Esophagus muscularis mucosa (tissue), 4 donors: ENCODE data around the gene TUBB8. TPM values are rescaled to one million over a fixed set of nuclear protein-coding genes. Genes with fewer than 3 reads are reported as not detected.

ENCODE experiments used
- DNase-seq: peaks from one replicate; pipeline ENCODE4 v3.0.0-alpha.2; 2017; ENCODE audit errors: extremely low spot score
- H3K27ac ChIP-seq, 4 donors: fragments of 200-600 bp; sonication (generic); replicated peaks in 1 of 4; 1 replicate in 3 of 4; 2 replicates in 1 of 4; pipeline ENCODE4 v1.5.1; 2016 to 2019; ENCODE audit warnings: mild to moderate bottlenecking in 1 of 4
- H3K27me3 ChIP-seq, 4 donors: fragments of 200-600 bp; sonication (generic); one replicate each; pipeline versions ENCODE4 v1.5.1 to v1.6.0; 2016 to 2019
- H3K36me3 ChIP-seq, 4 donors: fragments of 200-600 bp; sonication (generic); one replicate each; pipeline ENCODE4 v1.5.1; 2016 to 2019
- H3K4me1 ChIP-seq, 4 donors: fragments of 200-600 bp; sonication (generic); one replicate each; pipeline ENCODE4 v1.5.1; 2016 to 2019
- H3K4me3 ChIP-seq, 4 donors: fragments of 200-600 bp; sonication (generic); 1 replicate in 2 of 4; 2 replicates in 2 of 4; pipeline ENCODE4 v1.5.1; 2016 to 2019; ENCODE audit warnings: mild to moderate bottlenecking in 4 of 4, moderate library complexity in 1 of 4
- H3K9me3 ChIP-seq, 4 donors: fragments of 200-600 bp; sonication (generic); 1 replicate in 3 of 4; 2 replicates in 1 of 4; pipeline ENCODE4 v1.5.1; 2016 to 2019
- EP300 ChIP-seq: sonication (generic); formaldehyde crosslinking; IDR thresholded peaks from one replicate; pipeline ENCODE4 v1.6.1; 2017; ENCODE audit warnings: antibody characterized with exemption
- POLR2A ChIP-seq: fragments of 450-650 bp; IDR thresholded peaks from one replicate; pipeline ENCODE4 v1.6.1; 2017; ENCODE audit warnings: antibody characterized with exemption, moderate library complexity, mild to moderate bottlenecking, low read depth
- POLR2AphosphoS5 ChIP-seq, 2 donors: sonication (generic); formaldehyde crosslinking; IDR thresholded peaks; one replicate each; pipeline ENCODE4 v1.6.1; 2017; ENCODE audit warnings: antibody characterized with exemption in 2 of 2
- WGBS: methylation state at CpG from one replicate; pipeline ENCODE4 v1.1.5; 2018; 5-methylcytosine and 5-hydroxymethylcytosine counted together
- intact Hi-C: fragments of 100-400 bp; cut with DNase I; formaldehyde crosslinking; loops from one replicate; pipeline ENCODE4 v1.15.1; 2023
- total RNA-seq, 4 donors: library from RNA; depleted of rRNA; stranded (reverse); fragments of >200 nt; gene quantifications; one replicate each; pipeline versions ENCODE4 v1.1.0 to v1.2.1, GENCODE V29; 2016
- TF ChIP-seq, protein P1 (sequence below), 3 experiments: fragments of 200-600 bp in 2 of 3; fragments of 450-650 bp in 1 of 3; sonication (generic) in 2 of 3; IDR thresholded peaks; one replicate each; pipeline ENCODE4 v1.5.1; 2017 to 2019; ENCODE audit warnings: antibody characterized with exemption in 3 of 3, mild to moderate bottlenecking in 2 of 3, moderate library complexity in 1 of 3

TUBB8 gene
- total RNA-seq: not detected

- Histone ChIP-seq H3K9me3 (no peaks in the 10 kb centered on the region), H3K27ac (no peak within 1 kb of the TSS), H3K27me3 (peaks cover 0 to 4% (median 0%) of the 10 kb centered on the region in 4 donors), H3K4me1 (no peaks in the 10 kb centered on the region), H3K36me3 (no peaks in the 10 kb centered on the region), H3K4me3 (no peak within 1 kb of the TSS)
- 76% methylated on average over 23 of the region's 34 CpGs for WGBS
- TF ChIP-seq POLR2AphosphoS5 (IDR thresholded peaks at IDR 0.05) (no peak), POLR2A (no peak), EP300 (no peak)
- TF ChIP-seq, protein P1, sequence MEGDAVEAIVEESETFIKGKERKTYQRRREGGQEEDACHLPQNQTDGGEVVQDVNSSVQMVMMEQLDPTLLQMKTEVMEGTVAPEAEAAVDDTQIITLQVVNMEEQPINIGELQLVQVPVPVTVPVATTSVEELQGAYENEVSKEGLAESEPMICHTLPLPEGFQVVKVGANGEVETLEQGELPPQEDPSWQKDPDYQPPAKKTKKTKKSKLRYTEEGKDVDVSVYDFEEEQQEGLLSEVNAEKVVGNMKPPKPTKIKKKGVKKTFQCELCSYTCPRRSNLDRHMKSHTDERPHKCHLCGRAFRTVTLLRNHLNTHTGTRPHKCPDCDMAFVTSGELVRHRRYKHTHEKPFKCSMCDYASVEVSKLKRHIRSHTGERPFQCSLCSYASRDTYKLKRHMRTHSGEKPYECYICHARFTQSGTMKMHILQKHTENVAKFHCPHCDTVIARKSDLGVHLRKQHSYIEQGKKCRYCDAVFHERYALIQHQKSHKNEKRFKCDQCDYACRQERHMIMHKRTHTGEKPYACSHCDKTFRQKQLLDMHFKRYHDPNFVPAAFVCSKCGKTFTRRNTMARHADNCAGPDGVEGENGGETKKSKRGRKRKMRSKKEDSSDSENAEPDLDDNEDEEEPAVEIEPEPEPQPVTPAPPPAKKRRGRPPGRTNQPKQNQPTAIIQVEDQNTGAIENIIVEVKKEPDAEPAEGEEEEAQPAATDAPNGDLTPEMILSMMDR (IDR thresholded peaks at IDR 0.05): no peak
- peak; percentile 66 for DNase-seq
- intact Hi-C loops: no loop called here
Observed at GRCh38 chr10:48996-49395, at the start of gene TUBB8. Gene TUBB8 (minus strand): TSS chr10:49296. CDS start chr10:49238, 58 bp downstream.

GRCh38 chr10:96466-96865 lies 47.4 kb upstream of the TUBB8 start:
- Histone ChIP-seq H3K36me3 (no peaks in the 10 kb centered on the region), H3K4me3 (no peak overlapping the region), H3K4me1 (no peaks in the 10 kb centered on the region), H3K9me3 (peaks cover 0 to 24% (median 15%) of the 10 kb centered on the region in 4 donors), H3K27ac (no peak overlapping the region), H3K27me3 (no peaks in the 10 kb centered on the region)
- DNase-seq: no peak
- intact Hi-C loops: no loop called here
- 13% methylated on average over 1 of the region's 1 CpG for WGBS
- TF ChIP-seq POLR2A (no peak), EP300 (no peak), POLR2AphosphoS5 (IDR thresholded peaks at IDR 0.05) (no peak)
- TF ChIP-seq, protein P1 (IDR thresholded peaks at IDR 0.05): no peak

GRCh38 chr10:95356-96115 lies 46.4 kb upstream of the TUBB8 start:
- intact Hi-C loops: no loop called here
- 65% methylated on average over 2 of the region's 2 CpGs for WGBS
- H3K36me3 ChIP-seq: no peaks in the 10 kb centered on the region
- DNase-seq: no peak
- H3K9me3 ChIP-seq: peaks cover 0 to 24% (median 15%) of the 10 kb centered on the region in 4 donors
- no peak overlapping the region for H3K27ac ChIP-seq
- no peaks in the 10 kb centered on the region for H3K4me1 ChIP-seq
- H3K4me3 ChIP-seq: no peak overlapping the region
- TF ChIP-seq, protein P1 (IDR thresholded peaks at IDR 0.05): no peak
- TF ChIP-seq EP300 (no peak), POLR2AphosphoS5 (IDR thresholded peaks at IDR 0.05) (no peak), POLR2A (no peak)
- H3K27me3 ChIP-seq: no peaks in the 10 kb centered on the region

- Histone ChIP-seq H3K36me3 (no peaks in the 10 kb centered on the region), H3K4me1 (no peaks in the 10 kb centered on the region), H3K9me3 (peaks cover 0 to 24% (median 15%) of the 10 kb centered on the region in 4 donors), H3K4me3 (no peak overlapping the region), H3K27me3 (no peaks in the 10 kb centered on the region), H3K27ac (no peak overlapping the region)
- intact Hi-C loops: no loop called here
- 29% methylated on average over 1 of the region's 1 CpG for WGBS
- TF ChIP-seq, protein P1 (IDR thresholded peaks at IDR 0.05): no peak
- TF ChIP-seq POLR2AphosphoS5 (IDR thresholded peaks at IDR 0.05): no peak
- DNase-seq: no peak
Observed at GRCh38 chr10:94613-95012, 45.5 kb upstream of the TUBB8 start.

- Histone ChIP-seq H3K27me3 (no peaks in the 10 kb centered on the region), H3K27ac (no peak overlapping the region), H3K4me3 (no peak overlapping the region), H3K4me1 (no peaks in the 10 kb centered on the region), H3K36me3 (no peaks in the 10 kb centered on the region), H3K9me3 (peaks cover 0 to 24% (median 15%) of the 10 kb centered on the region in 4 donors)
- intact Hi-C loops: no loop called here
- 97% methylated on average over 2 of the region's 2 CpGs for WGBS
- TF ChIP-seq POLR2A (no peak), EP300 (no peak), POLR2AphosphoS5 (IDR thresholded peaks at IDR 0.05) (no peak)
- TF ChIP-seq, protein P1 (IDR thresholded peaks at IDR 0.05): no peak
- no peak for DNase-seq
Observed at GRCh38 chr10:92846-93245, 43.8 kb upstream of the TUBB8 start.
